Mesendoderm (in vitro differentiated cells): ENCODE measurements around the gene SLC25A13.

Experiments
- DNase-seq: peaks from one replicate; pipeline ENCODE4 v3.0.0; 2013
- H2AK5ac ChIP-seq: 2 replicates; pipeline ENCODE4 v1.6.1; 2013; ENCODE audit warnings: low read length, inconsistent platforms
- H2BK120ac ChIP-seq: 2 replicates; pipeline ENCODE4 v1.6.1; 2013; ENCODE audit warnings: low read depth, mild to moderate bottlenecking, low read length, moderate library complexity, mixed read lengths
- H2BK15ac ChIP-seq: replicated peaks from 2 replicates; pipeline ENCODE4 v1.6.1; 2013; ENCODE audit warnings: low read depth, mild to moderate bottlenecking, moderate library complexity
- H2BK5ac ChIP-seq: 2 replicates; pipeline ENCODE4 v1.6.1; 2013; ENCODE audit warnings: low read length, inconsistent platforms
- H3K18ac ChIP-seq: 2 replicates; pipeline ENCODE4 v1.6.1; 2013; ENCODE audit warnings: mild to moderate bottlenecking, low read length, mixed read lengths
- H3K23ac ChIP-seq: one replicate; pipeline ENCODE4 v1.6.1; 2013; ENCODE audit warnings: low read length
- H3K27ac ChIP-seq: 2 replicates; pipeline ENCODE4 v1.5.1; 2013; ENCODE audit warnings: low read depth, mild to moderate bottlenecking, inconsistent platforms, low read length, moderate library complexity
- H3K27me3 ChIP-seq: 2 replicates; pipeline ENCODE4 v1.6.1; 2013; ENCODE audit warnings: low read length, control low read depth, mild to moderate bottlenecking, inconsistent platforms; ENCODE audit not compliant: insufficient read depth, poor library complexity
- H3K36me3 ChIP-seq: 2 replicates; pipeline ENCODE4 v1.6.1; 2013; ENCODE audit warnings: low read length, inconsistent platforms; ENCODE audit not compliant: control insufficient read depth, insufficient read depth
- H3K4ac ChIP-seq: one replicate; pipeline ENCODE4 v1.6.1; 2013; ENCODE audit warnings: low read depth, mild to moderate bottlenecking, low read length, moderate library complexity
- H3K4me1 ChIP-seq: 2 replicates; pipeline ENCODE4 v1.6.1; 2013; ENCODE audit warnings: low read depth, low read length, inconsistent platforms; ENCODE audit not compliant: control insufficient read depth
- H3K4me2 ChIP-seq: 2 replicates; pipeline ENCODE4 v1.6.1; 2013; ENCODE audit warnings: low read length
- H3K4me3 ChIP-seq: 2 replicates; pipeline ENCODE4 v1.5.1; 2013; ENCODE audit warnings: mild to moderate bottlenecking, low read length
- H3K56ac ChIP-seq: one replicate; pipeline ENCODE4 v1.6.1; 2013; ENCODE audit warnings: low read length
- H3K79me1 ChIP-seq: 2 replicates; pipeline ENCODE4 v1.6.1; 2013; ENCODE audit warnings: low read length, inconsistent platforms
- H3K79me2 ChIP-seq: 2 replicates; pipeline ENCODE4 v1.6.1; 2013; ENCODE audit warnings: mild to moderate bottlenecking, low read length; ENCODE audit not compliant: control insufficient read depth, insufficient read depth
- H3K9ac ChIP-seq: 2 replicates; pipeline ENCODE4 v1.6.1; 2013; ENCODE audit warnings: low read length, inconsistent platforms
- H4K5ac ChIP-seq: one replicate; pipeline ENCODE4 v1.6.1; 2013; ENCODE audit warnings: low read length
- H4K8ac ChIP-seq: one replicate; pipeline ENCODE4 v1.6.1; 2013; ENCODE audit warnings: low read depth, mild to moderate bottlenecking, control low read depth, low read length, moderate library complexity
- WGBS: extraction: QIAGEN DNeasy Blood & Tissue Kit; methylation state at CpG from one replicate; pipeline ENCODE4 v1.1.7; 2013; ENCODE audit warnings: low lambda C conversion rate, missing lambda C conversion rate; ENCODE audit not compliant: insufficient coverage; ENCODE audit errors: extremely low coverage; 5-methylcytosine and 5-hydroxymethylcytosine counted together

SLC25A13 gene

GRCh38 chr7:96198047-96198636, 123.8 kb downstream of the SLC25A13 start:
- Histone ChIP-seq H3K36me3 (no peaks in the 10 kb centered on the region), H3K56ac (no peak overlapping the region), H3K23ac (no peak overlapping the region), H2BK120ac (no peak overlapping the region), H2BK5ac (no peak overlapping the region), H3K79me1 (peaks cover 2% of the 10 kb centered on the region), H3K27ac (no peak overlapping the region), H4K8ac (no peak overlapping the region), H3K18ac (no peak overlapping the region), H3K4me1 (peaks cover 3% of the 10 kb centered on the region), H4K5ac (no peak overlapping the region), H3K4me3 (no peak overlapping the region), H3K27me3 (no peaks in the 10 kb centered on the region), H3K4ac (no peak overlapping the region), H3K9ac (no peak overlapping the region), H2BK15ac (no peak overlapping the region), H3K79me2 (no peaks in the 10 kb centered on the region), H2AK5ac (no peak overlapping the region), H3K4me2 (no peak overlapping the region)
- DNase-seq, result peak; percentile 39
- WGBS, result no CpG with 5 or more reads among the region's 3 CpGs

DNA sequence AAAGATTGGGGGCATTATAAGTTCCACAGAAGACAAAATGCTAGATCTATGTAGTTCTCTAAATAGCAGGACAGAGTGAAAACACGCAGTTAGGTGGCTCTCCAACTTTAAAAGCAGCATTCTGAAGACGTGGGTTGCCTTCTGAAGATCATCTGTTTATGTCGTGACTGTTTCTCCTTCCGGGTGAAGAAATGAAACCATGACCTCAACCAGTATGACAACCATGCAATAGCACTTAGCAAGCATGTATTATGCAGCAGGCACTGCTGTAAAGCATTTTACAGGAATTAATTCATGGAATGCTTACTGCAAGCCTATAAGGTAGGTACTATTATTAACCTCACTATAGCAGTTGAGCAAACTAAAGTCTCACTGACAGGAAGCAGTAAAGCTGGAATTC, 125.2 kb downstream of the SLC25A13 start:
- Histone ChIP-seq H3K79me2 (no peaks in the 10 kb centered on the region), H3K36me3 (peaks cover 2% of the 10 kb centered on the region), H3K9ac (no peak overlapping the region), H3K4me3 (no peak overlapping the region), H2BK15ac (no peak overlapping the region), H3K4ac (no peak overlapping the region), H2BK5ac (no peak overlapping the region), H2AK5ac (no peak overlapping the region), H4K8ac (no peak overlapping the region), H2BK120ac (no peak overlapping the region), H3K79me1 (peaks cover 2% of the 10 kb centered on the region), H3K18ac (no peak overlapping the region), H3K27ac (no peak overlapping the region), H4K5ac (no peak overlapping the region), H3K4me1 (peaks cover 3% of the 10 kb centered on the region), H3K23ac (no peak overlapping the region), H3K4me2 (no peak overlapping the region), H3K56ac (no peak overlapping the region), H3K27me3 (no peaks in the 10 kb centered on the region)
- no peak for DNase-seq
- no CpG with 5 or more reads among the region's 4 CpGs for WGBS

DNA sequence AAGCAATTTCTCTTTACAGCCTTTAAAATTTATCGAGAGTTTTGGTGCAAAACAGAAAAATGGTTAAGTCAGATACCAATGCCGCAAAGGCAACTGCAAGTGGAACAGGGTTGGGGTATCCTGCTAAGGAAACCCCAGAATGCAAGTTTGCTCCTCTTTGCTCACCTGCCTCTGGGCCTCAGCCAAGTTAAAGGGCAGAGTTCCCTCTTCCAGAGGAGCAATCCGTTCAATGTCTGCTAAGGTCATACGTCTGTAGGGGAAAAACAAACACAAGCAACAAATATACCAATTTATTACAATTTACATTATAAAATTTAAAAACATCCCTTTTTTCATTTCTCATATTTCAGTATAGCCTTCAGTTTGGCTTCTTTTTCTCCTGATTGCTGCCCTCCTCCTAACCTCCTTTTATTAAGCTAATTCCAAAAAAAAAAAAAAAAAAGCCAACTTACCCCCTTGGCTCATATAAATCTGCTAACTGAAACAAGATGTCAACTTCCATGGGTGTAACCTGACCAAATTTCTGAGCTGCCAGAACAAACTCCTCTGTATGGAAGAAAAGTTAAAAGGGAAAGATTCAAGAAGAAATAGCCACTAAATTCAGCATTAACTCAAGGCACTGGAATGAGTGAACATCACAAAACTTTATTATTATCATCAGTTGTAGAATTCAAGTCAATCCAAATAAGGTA, 132.6 kb downstream of the SLC25A13 start:
- Histone ChIP-seq H3K9ac (no peak overlapping the region), H4K5ac (no peak overlapping the region), H3K27me3 (no peaks in the 10 kb centered on the region), H3K4me3 (no peak overlapping the region), H3K36me3 (peaks cover 3% of the 10 kb centered on the region), H4K8ac (no peak overlapping the region), H3K79me2 (no peaks in the 10 kb centered on the region), H3K23ac (no peak overlapping the region), H3K4me1 (no peaks in the 10 kb centered on the region), H3K56ac (no peak overlapping the region), H2BK120ac (no peak overlapping the region), H3K4me2 (no peak overlapping the region), H3K79me1 (no peaks in the 10 kb centered on the region), H2BK15ac (no peak overlapping the region), H2BK5ac (no peak overlapping the region), H3K4ac (no peak overlapping the region), H3K27ac (no peak overlapping the region), H3K18ac (no peak overlapping the region), H2AK5ac (no peak overlapping the region)
- no CpG with 5 or more reads among the region's 4 CpGs for WGBS
- DNase-seq, result no peak

- no peak overlapping the region for H2BK5ac ChIP-seq
- no peak overlapping the region for H3K4me3 ChIP-seq
- no peak overlapping the region for H3K9ac ChIP-seq
- WGBS, result no CpG with 5 or more reads among the region's 8 CpGs
- H3K79me1 ChIP-seq, result no peaks in the 10 kb centered on the region
- no peaks in the 10 kb centered on the region for H3K27me3 ChIP-seq
- no peak overlapping the region for H2BK120ac ChIP-seq
- H3K23ac ChIP-seq, result no peak overlapping the region
- no peak overlapping the region for H3K4me2 ChIP-seq
- H4K5ac ChIP-seq, result no peak overlapping the region
- H3K79me2 ChIP-seq, result no peaks in the 10 kb centered on the region
- no peak overlapping the region for H3K18ac ChIP-seq
- no peak overlapping the region for H3K27ac ChIP-seq
- no peak overlapping the region for H3K4ac ChIP-seq
- DNase-seq, result no peak
- H3K4me1 ChIP-seq, result no peaks in the 10 kb centered on the region
- H3K36me3 ChIP-seq, result peaks cover 5% of the 10 kb centered on the region
- no peak overlapping the region for H2BK15ac ChIP-seq
- no peak overlapping the region for H3K56ac ChIP-seq
- H4K8ac ChIP-seq, result no peak overlapping the region
- no peak overlapping the region for H2AK5ac ChIP-seq
Observed at GRCh38 chr7:96188591-96188991, 133.3 kb downstream of the SLC25A13 start.

GRCh38 chr7:96188174-96188581, 133.7 kb downstream of the SLC25A13 start:
- Histone ChIP-seq H3K79me2 (no peaks in the 10 kb centered on the region), H2BK15ac (no peak overlapping the region), H4K5ac (no peak overlapping the region), H3K56ac (no peak overlapping the region), H3K4ac (no peak overlapping the region), H3K4me2 (no peak overlapping the region), H3K4me3 (no peak overlapping the region), H3K36me3 (peaks cover 7% of the 10 kb centered on the region), H3K23ac (no peak overlapping the region), H2BK120ac (no peak overlapping the region), H3K4me1 (no peaks in the 10 kb centered on the region), H3K27me3 (no peaks in the 10 kb centered on the region), H3K79me1 (no peaks in the 10 kb centered on the region), H3K27ac (no peak overlapping the region), H3K18ac (no peak overlapping the region), H4K8ac (no peak overlapping the region), H2AK5ac (no peak overlapping the region), H3K9ac (no peak overlapping the region), H2BK5ac (no peak overlapping the region)
- DNase-seq, result no peak
- no CpG with 5 or more reads among the region's 8 CpGs for WGBS

DNA sequence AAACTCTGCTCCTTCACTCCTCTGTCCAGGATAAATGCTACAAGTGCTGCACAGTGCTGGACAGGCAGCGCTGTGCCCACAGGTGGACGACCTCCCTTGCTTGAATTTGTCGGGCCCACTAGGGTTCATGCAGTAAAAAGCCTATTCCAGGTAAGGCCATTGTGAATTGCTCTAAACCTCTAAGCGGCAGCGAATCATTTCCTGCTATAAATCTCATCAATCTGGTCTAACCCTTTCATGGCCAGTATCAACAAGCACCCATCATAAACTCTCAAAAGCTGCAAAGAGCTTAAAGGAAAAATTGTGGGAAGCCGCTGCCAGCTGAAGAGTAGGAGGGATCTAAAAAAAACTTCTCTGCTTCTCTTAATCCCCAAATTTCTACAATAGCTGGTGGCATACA, 134.2 kb downstream of the SLC25A13 start:
- no peak overlapping the region for H4K5ac ChIP-seq
- H2AK5ac ChIP-seq, result no peak overlapping the region
- no peak overlapping the region for H3K4ac ChIP-seq
- no peak overlapping the region for H2BK15ac ChIP-seq
- no peak overlapping the region for H2BK5ac ChIP-seq
- no peaks in the 10 kb centered on the region for H3K79me1 ChIP-seq
- WGBS, result no CpG with 5 or more reads among the region's 6 CpGs
- no peak overlapping the region for H4K8ac ChIP-seq
- no peak overlapping the region for H3K9ac ChIP-seq
- H3K56ac ChIP-seq, result no peak overlapping the region
- H3K23ac ChIP-seq, result no peak overlapping the region
- no peak overlapping the region for H3K4me2 ChIP-seq
- DNase-seq, result no peak
- H3K79me2 ChIP-seq, result no peaks in the 10 kb centered on the region
- no peaks in the 10 kb centered on the region for H3K4me1 ChIP-seq
- H3K27me3 ChIP-seq, result no peaks in the 10 kb centered on the region
- no peak overlapping the region for H3K4me3 ChIP-seq
- no peak overlapping the region for H2BK120ac ChIP-seq
- H3K36me3 ChIP-seq, result peaks cover 8% of the 10 kb centered on the region
- H3K18ac ChIP-seq, result no peak overlapping the region
- no peak overlapping the region for H3K27ac ChIP-seq
